GM10248 (cell line): ENCODE measurements around the gene NYAP2.

Experiments used
- CTCF ChIA-PET: fragments of 300-600 bp; sonication (Branson Sonifier 250); formaldehyde crosslinking; extraction: SDS; loops from one replicate; lab custom pipeline; 2021; ENCODE audit warnings: antibody characterized with exemption; lab: Yijun Ruan, JAX
- POLR2A ChIA-PET: fragments of 350-650 bp; sonication (Branson Sonifier 250); formaldehyde crosslinking; extraction: SDS; loops from one replicate; lab custom pipeline; 2020; ENCODE audit warnings: antibody characterized with exemption; lab: Yijun Ruan, JAX
- DNase-seq: peaks from one replicate; pipeline ENCODE4 v3.0.0; 2012; ENCODE audit errors: extremely low spot score
- CTCF ChIP-seq: IDR thresholded peaks from 2 replicates; pipeline ENCODE4 v1.5.1; 2012; ENCODE audit warnings: mild to moderate bottlenecking, low read depth; ENCODE audit errors: extremely low read depth, missing control alignments, control extremely low read depth

Gene NYAP2

GRCh38 chr2:225581135-225581534 is 181.6 kb downstream of the NYAP2 start:
- POLR2A ChIA-PET = no interaction called here
- no peak for TF ChIP-seq CTCF
- CTCF ChIA-PET = no interaction called here
- no peak for DNase-seq

DNA sequence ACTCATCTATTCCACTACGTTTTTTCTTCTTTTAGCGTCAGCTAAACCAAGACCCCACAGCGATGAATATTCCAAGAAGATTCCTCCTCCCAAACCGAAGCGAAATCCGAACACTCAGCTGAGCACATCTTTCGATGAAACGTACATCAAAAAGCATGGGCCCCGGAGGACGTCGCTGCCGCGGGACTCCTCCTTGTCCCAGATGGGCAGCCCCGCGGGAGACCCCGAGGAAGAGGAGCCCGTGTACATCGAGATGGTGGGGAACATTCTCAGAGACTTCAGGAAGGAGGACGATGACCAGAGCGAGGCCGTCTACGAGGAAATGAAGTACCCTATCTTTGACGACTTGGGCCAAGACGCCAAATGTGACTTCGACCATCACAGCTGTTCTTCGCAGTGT is 182.4 kb downstream of the NYAP2 start:
- no peak for TF ChIP-seq CTCF
- CTCF ChIA-PET = no interaction called here
- no peak for DNase-seq
- POLR2A ChIA-PET = no interaction called here

DNA sequence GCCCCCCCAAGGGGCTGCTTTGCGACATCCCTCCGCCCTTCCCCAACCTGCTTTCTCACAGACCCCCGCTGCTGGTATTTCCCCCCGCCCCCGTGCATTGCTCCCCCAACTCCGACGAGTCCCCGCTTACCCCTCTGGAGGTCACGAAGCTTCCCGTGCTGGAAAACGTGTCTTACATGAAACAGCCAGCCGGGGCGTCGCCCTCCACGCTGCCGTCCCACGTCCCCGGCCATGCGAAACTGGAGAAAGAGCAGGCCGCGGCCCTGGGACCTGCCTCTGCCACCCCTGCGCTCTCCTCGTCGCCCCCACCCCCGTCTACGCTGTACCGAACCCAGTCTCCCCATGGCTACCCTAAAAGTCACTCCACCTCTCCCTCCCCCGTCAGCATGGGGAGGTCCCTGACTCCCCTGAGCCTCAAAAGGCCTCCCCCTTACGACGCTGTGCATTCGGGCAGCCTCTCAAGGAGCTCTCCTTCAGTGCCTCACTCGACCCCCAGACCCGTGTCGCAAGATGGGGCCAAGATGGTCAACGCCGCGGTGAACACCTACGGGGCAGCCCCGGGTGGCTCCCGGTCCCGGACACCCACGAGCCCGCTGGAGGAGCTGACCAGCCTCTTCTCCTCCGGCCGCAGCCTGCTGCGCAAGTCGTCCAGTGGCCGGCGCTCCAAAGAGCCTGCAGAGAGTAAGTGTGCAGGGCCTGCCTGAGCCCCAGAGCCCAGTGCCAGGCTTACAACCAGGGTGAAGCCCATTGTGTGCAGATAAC is 183.0 kb downstream of the NYAP2 start:
- CTCF ChIA-PET = no interaction called here
- POLR2A ChIA-PET = no interaction called here
- no peak for DNase-seq

DNA sequence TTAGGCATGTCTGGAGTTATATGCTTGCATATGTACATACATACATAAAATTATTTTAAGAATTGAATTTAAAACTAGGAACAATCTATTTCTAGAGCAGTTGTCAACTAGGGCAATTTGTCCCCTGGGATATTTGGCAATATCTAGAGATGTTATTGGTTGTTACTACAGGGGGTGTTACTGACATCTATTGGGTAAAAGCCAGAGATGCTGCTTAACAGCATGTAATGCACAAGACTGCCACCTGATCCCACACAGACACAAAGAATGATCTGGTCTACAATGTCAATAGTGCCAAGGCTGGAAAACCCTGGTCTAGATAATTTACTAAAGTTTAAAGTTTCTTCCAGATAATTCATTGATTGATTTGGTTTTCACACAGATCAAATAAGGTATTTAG is 185.3 kb downstream of the NYAP2 start:
- CTCF ChIA-PET = no interaction called here
- no peak for TF ChIP-seq CTCF
- POLR2A ChIA-PET = no interaction called here
- no peak for DNase-seq

More for the DNA sequence above, 183.0 kb downstream of the NYAP2 start:
- TF ChIP-seq CTCF = no peak

GRCh38 chr2:225590932-225591331 is 191.4 kb downstream of the NYAP2 start:
- ChIA-PET POLR2A (no interaction called here), CTCF (no interaction called here)
- DNase-seq = no peak
- no peak for TF ChIP-seq CTCF

DNA sequence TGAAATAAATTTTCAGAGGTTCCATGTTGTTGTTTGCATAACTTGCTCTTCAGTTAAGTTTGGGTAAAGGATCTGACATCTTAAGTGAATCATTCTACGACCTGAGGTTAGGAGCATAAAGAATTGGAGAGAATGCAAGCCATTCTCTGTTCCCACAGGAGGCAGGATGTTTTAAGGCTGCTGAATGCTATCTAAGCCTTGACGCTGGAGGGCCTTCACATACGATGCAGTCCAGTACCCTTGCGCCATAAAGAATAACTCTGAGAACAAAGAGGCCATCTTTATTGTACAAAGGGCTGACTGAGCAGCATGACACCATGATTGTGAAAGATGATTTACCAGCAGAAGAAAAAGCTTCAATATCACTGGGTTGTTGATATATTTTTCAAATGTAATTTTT is 198.4 kb downstream of the NYAP2 start:
- no peak for TF ChIP-seq CTCF
- ChIA-PET CTCF (no interaction called here), POLR2A (no interaction called here)
- no peak for DNase-seq
